WTC11 (cell line): ENCODE measurements around the gene AMN.

ENCODE experiments used
- CTCF ChIP-seq: fragments of 200-600 bp; IDR thresholded peaks from 2 replicates; pipeline ENCODE4 v1.8.0; 2022; ENCODE audit warnings: antibody characterized with exemption
- USF1 ChIP-seq: sonication (generic); formaldehyde crosslinking; IDR thresholded peaks from 2 replicates; pipeline ENCODE4 v1.8.0; 2022; ENCODE audit warnings: mild to moderate bottlenecking, missing genetic modification reagents

GRCh38 chr14:102898298-102898697 is 24.2 kb upstream of the AMN start:
- TF ChIP-seq CTCF (no peak), USF1 (CRISPR knock-in tag) (no peak)
